KOPT-K1 (cell line): Measurements from ENCODE around the gene CNOT10.
"Not testable (repeated sequence)": the region's sequence is repeated elsewhere in the genome, so short reads cannot be mapped to it uniquely, and the experiment has no call there.

Experiments used
- H3K27ac ChIP-seq: fragments of 200-600 bp; sonication (generic); 2 replicates; pipeline ENCODE4 v1.5.1; 2016; ENCODE audit warnings: antibody characterized with exemption, mild to moderate bottlenecking, low read depth, low read length; ENCODE audit not compliant: poor library complexity, severe bottlenecking
- H3K36me3 ChIP-seq: fragments of 200-600 bp; sonication (generic); 2 replicates; pipeline ENCODE4 v1.5.1; 2017; ENCODE audit warnings: antibody characterized with exemption, mild to moderate bottlenecking, low read length, moderate library complexity; ENCODE audit not compliant: insufficient read depth
- H3K9me3 ChIP-seq: fragments of 200-600 bp; sonication (generic); 2 replicates; pipeline ENCODE4 v1.5.1; 2017; ENCODE audit warnings: antibody characterized with exemption, low read length, mild to moderate bottlenecking; ENCODE audit not compliant: insufficient read depth, poor library complexity, severe bottlenecking

The CNOT10 gene

GRCh38 chr3:32684800-32685542 lies at the start of gene CNOT10:
CNOT10 (plus strand) TSS chr3:32685188; CDS start chr3:32685461, 273 bp downstream.
- H3K9me3 ChIP-seq, result no peaks in the 10 kb centered on the region
- H3K27ac ChIP-seq, result peak within 1 kb of the TSS; percentile 69
- H3K36me3 ChIP-seq, result peaks cover 24% of the 10 kb centered on the region

GRCh38 chr3:32640939-32641338 lies 44.0 kb upstream of the CNOT10 start:
- Histone ChIP-seq H3K9me3 (no peaks in the 10 kb centered on the region), H3K27ac (no peak overlapping the region), H3K36me3 (no peaks in the 10 kb centered on the region)

GRCh38 chr3:32641356-32641755 lies 43.6 kb upstream of the CNOT10 start:
- no peaks in the 10 kb centered on the region for H3K9me3 ChIP-seq
- no peak overlapping the region for H3K27ac ChIP-seq
- no peaks in the 10 kb centered on the region for H3K36me3 ChIP-seq

- no peak overlapping the region for H3K27ac ChIP-seq
- H3K36me3 ChIP-seq, result no peaks in the 10 kb centered on the region
- no peaks in the 10 kb centered on the region for H3K9me3 ChIP-seq
These were observed 41.6 kb upstream of the CNOT10 start for GRCh38 chr3:32643354-32643753.

- H3K9me3 ChIP-seq, result no peaks in the 10 kb centered on the region
- H3K36me3 ChIP-seq, result no peaks in the 10 kb centered on the region
These were observed 41.2 kb upstream of the CNOT10 start for GRCh38 chr3:32643816-32644215.

GRCh38 chr3:32644380-32644779 lies 40.6 kb upstream of the CNOT10 start:
- H3K27ac ChIP-seq, result no peak overlapping the region
- H3K9me3 ChIP-seq, result no peaks in the 10 kb centered on the region
- no peaks in the 10 kb centered on the region for H3K36me3 ChIP-seq

More at GRCh38 chr3:32643816-32644215, 41.2 kb upstream of the CNOT10 start:
- H3K27ac ChIP-seq, result no peak overlapping the region

GRCh38 chr3:32646761-32647160 lies 38.2 kb upstream of the CNOT10 start:
- H3K9me3 ChIP-seq, result no peaks in the 10 kb centered on the region
- no peak overlapping the region for H3K27ac ChIP-seq
- H3K36me3 ChIP-seq, result no peaks in the 10 kb centered on the region

- H3K9me3 ChIP-seq, H3K36me3 ChIP-seq, H3K27ac ChIP-seq: not testable (repeated sequence)
These were observed 32.5 kb upstream of the CNOT10 start for GRCh38 chr3:32652337-32653100.

GRCh38 chr3:32655167-32655566 lies 29.8 kb upstream of the CNOT10 start:
- Histone ChIP-seq H3K36me3 (no peaks in the 10 kb centered on the region), H3K9me3 (no peaks in the 10 kb centered on the region), H3K27ac (no peak overlapping the region)

GRCh38 chr3:32660634-32661033 lies 24.4 kb upstream of the CNOT10 start:
- Histone ChIP-seq H3K27ac (no peak overlapping the region), H3K9me3 (no peaks in the 10 kb centered on the region), H3K36me3 (no peaks in the 10 kb centered on the region)

GRCh38 chr3:32662647-32663046 lies 22.3 kb upstream of the CNOT10 start:
- Histone ChIP-seq H3K27ac (no peak overlapping the region), H3K9me3 (no peaks in the 10 kb centered on the region), H3K36me3 (no peaks in the 10 kb centered on the region)

- not testable (repeated sequence) for H3K9me3 ChIP-seq, H3K36me3 ChIP-seq, H3K27ac ChIP-seq
These were observed 20.3 kb upstream of the CNOT10 start for GRCh38 chr3:32664630-32665075.

GRCh38 chr3:32667072-32667582 lies 17.9 kb upstream of the CNOT10 start:
- no peak overlapping the region for H3K27ac ChIP-seq
- H3K9me3 ChIP-seq, result no peaks in the 10 kb centered on the region
- no peaks in the 10 kb centered on the region for H3K36me3 ChIP-seq

- not testable (repeated sequence) for H3K27ac ChIP-seq, H3K9me3 ChIP-seq, H3K36me3 ChIP-seq
These were observed 15.8 kb upstream of the CNOT10 start for GRCh38 chr3:32669226-32669625.

GRCh38 chr3:32673730-32674129 lies 11.3 kb upstream of the CNOT10 start:
- H3K36me3 ChIP-seq, H3K9me3 ChIP-seq, H3K27ac ChIP-seq: not testable (repeated sequence)
